Activated gamma-delta T cell treated with anti-CD3 and anti-CD28 coated beads, Interleukin-2, amount 50 U/mL, for 16 hours (primary cell): Measurements from ENCODE around the gene ACHE.
"Not testable (repeated sequence)": the region's sequence is repeated elsewhere in the genome, so short reads cannot be mapped to it uniquely, and the experiment has no call there.

Experiments used
- DNase-seq: peaks from one replicate; pipeline ENCODE4 v3.0.0-alpha.2; 2020; ENCODE audit warnings: low read depth

ACHE gene

GRCh38 chr7:100895701-100895955, at the start of gene ACHE:
TSS of gene ACHE (minus strand) at chr7:100895888. CDS start at chr7:100894232, 1,656 bp downstream.
- DNase-seq, result no peak

DNA sequence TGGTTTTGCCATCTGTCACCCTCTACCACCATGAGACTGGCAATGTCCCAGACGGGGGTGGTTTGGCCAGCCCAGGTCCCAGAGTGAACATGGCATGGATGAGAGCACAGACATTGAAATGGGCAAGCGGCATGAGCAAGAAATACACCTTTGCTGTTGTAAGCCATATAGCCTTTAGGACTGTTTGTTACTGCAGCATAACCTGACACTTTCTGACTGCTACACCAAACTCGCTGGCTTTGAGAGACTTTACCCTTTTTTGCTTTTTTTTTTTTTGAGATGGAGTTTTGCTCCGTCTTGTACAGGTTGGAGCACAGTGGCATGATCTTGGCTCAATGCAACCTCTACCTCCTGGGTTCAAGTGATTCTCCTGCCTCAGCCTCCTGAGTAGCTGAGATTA, 48.5 kb upstream of the ACHE start:
- DNase-seq, result no peak

- DNase-seq, result no peak
Observed at GRCh38 chr7:100943693-100944092, 48.0 kb upstream of the ACHE start.

GRCh38 chr7:100942045-100942774, 46.5 kb upstream of the ACHE start:
- DNase-seq, result no peak

- DNase-seq, result not testable (repeated sequence)
Observed at GRCh38 chr7:100936167-100936566, 40.5 kb upstream of the ACHE start.

GRCh38 chr7:100935381-100935780, 39.7 kb upstream of the ACHE start:
- DNase-seq, result not testable (repeated sequence)

DNA sequence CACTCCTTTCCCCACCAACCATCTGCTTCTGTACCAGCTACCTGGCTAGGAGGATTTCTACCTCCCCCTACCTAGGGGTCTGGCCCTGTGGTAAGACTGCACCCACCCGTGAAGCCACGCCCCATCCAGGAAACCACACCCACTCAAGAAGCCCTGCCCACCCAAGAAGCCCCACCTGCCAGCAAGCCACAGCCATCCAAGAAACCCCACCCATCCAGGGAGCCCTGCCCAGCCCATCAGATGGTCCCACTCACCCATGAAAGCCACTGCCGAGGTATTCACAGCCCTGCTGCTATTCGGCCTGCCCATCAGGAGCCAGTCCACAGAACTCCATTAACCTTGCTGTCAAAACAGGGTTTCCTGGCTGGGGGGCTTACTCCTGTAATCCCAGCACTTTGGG, 38.0 kb upstream of the ACHE start:
- no peak for DNase-seq

GRCh38 chr7:100929808-100930174, 34.1 kb upstream of the ACHE start:
- DNase-seq, result no peak

DNA sequence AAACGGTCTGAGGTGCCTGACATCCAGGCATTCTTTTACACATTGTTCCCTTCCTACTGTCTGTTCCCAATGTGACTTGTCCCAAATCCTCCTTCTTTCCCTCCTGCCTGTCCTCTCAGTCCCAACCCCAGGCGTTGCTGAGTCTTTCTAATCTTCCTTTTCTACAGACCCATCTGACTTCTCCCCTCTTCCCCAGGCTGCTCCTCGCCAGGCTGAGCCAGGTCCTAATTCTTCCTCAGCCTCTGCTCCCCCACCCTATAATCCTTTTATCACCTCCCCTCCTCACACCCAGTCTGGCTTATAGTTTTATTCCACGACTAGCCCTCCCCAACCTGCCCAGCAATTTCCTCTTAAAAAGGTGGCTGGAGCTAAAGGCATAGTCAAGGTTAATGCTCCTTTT, 27.9 kb upstream of the ACHE start:
- DNase-seq, result not testable (repeated sequence)

GRCh38 chr7:100921039-100921438, 25.4 kb upstream of the ACHE start:
- no peak for DNase-seq

GRCh38 chr7:100919779-100920437, 24.2 kb upstream of the ACHE start:
- not testable (repeated sequence) for DNase-seq

DNA sequence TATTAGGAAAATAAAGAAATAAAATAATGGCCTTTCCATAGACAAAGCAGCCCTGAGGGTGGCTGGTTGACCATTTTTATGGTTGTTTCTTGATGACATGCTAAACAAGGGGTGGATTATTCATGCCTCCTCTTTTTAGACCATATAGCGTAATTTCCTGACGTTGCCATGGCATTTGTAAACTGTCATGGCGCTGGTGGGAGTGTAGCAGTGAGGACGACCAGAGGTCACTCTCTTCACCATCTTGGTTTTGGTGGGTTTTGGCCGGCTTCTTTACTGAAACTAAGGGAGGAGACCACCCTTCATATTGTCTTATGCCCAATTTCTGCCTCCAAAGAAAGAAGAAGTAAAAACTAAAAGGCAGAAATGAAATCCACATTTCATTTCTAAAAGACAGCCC, 23.6 kb upstream of the ACHE start:
- not testable (repeated sequence) for DNase-seq

GRCh38 chr7:100914879-100915447, 19.3 kb upstream of the ACHE start:
- DNase-seq, result no peak

- no peak for DNase-seq
Observed at GRCh38 chr7:100914208-100914878, 18.7 kb upstream of the ACHE start.

DNA sequence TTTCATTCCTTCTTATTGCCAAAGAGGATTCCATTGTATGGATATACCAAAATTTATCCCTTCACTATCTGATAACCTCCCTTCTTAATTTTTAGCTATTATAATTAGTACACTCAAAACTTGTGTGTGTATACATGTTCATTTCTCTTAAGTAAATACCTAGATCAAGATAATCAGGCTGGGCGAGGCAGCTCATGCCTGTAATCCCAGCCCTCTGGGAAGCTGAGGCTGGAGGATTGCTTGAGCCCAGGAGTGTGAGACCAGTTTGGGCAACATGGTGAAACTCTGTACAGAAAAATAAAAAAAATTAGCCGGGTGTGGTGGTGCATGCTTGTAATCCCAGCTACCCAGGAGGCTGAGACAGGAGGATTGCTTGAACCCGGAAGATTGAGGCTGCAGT, 15.8 kb upstream of the ACHE start:
- DNase-seq, result no peak

GRCh38 chr7:100910443-100910842, 14.8 kb upstream of the ACHE start:
- not testable (repeated sequence) for DNase-seq

GRCh38 chr7:100908512-100908911, 12.8 kb upstream of the ACHE start:
- no peak for DNase-seq

DNA sequence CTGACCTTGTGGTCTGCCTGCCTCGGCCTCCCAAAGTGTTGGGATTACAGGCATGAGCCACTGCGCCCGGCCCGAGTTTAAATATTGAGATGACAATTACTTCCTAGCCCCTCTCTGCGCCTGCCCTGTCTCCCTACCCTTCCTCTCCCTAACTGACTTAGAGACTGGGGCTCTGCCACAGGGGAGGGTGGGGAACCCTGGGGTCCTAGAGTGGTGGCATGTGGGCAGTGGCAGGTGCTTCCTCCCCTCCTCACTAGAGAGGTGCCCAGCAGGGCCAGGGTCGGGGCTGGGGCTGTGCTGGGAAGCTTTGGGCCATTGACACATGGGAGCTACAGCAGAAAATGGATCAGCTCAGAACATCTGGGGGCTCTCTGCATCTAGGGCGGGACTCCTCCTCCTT, 7.0 kb upstream of the ACHE start:
- DNase-seq, result no peak

DNA sequence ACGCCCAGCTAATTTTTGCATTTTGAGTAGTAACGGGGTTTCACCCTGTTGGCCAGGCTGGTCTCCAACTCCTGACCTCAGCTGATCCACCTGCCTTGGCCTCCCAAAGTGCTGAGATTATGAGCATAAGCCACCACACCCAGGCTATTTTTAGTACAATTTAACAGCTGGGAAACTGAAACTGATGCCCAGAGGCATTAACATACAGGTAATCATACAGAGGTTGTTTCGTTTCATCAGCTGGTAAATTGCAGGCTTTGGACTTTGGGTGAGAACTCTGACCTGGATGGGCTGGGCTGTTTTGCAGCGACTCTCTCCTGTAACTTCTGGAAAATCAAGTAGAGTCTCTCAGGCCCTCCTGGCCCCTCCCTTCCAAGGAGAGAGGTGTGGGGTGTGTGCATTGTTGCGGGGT, 6.2 kb upstream of the ACHE start:
- DNase-seq, result no peak

DNA sequence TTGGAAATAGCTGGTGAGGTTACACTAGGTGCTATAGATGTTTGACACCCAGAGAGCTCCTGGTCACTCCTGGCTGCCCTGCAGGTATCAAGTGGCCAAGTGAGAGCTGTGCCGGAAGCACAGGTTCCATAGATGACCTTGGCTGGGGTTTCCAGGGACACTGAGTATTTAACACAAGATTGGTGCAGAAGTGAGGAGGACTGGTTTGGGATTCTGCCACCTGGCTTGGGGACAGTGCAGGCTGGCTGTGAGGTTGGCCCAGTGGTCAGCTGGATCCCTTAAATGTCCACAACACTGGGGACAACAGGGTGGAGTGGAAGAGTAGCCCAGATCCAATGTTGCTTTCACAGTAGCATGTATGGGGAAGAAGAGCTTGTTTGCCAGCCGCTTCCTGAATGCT, 5.3 kb upstream of the ACHE start:
- DNase-seq, result no peak

GRCh38 chr7:100899432-100899831, 3.7 kb upstream of the ACHE start:
- no peak for DNase-seq

GRCh38 chr7:100897772-100898454, 2.2 kb upstream of the ACHE start:
- DNase-seq, result no peak
